MM.1S (cell line): ENCODE results near the gene SMG6.
A peak's percentile ranks its signal among the peaks of the same experiment; 100 is the strongest.

Experiments used
- DNase-seq: peaks from one replicate; pipeline ENCODE4 v3.0.0-alpha.2; 2015
- H2AFZ ChIP-seq: fragments of 300-600 bp; sonication (generic); 2 replicates; pipeline ENCODE4 v1.6.0; 2016; ENCODE audit warnings: antibody characterized with exemption, low read length
- H3F3A ChIP-seq: fragments of 300-600 bp; sonication (generic); 2 replicates; pipeline ENCODE4 v1.6.1; 2016; ENCODE audit warnings: mild to moderate bottlenecking, antibody characterized with exemption, low read length, moderate library complexity, mixed read lengths; ENCODE audit not compliant: insufficient read depth
- H3K27ac ChIP-seq: fragments of 300-600 bp; sonication (generic); 2 replicates; pipeline ENCODE4 v1.5.1; 2016; ENCODE audit warnings: mild to moderate bottlenecking, low read length
- H3K27me3 ChIP-seq: fragments of 300-600 bp; sonication (generic); replicated peaks from 2 replicates; pipeline ENCODE4 v1.6.0; 2016; ENCODE audit warnings: low read length; ENCODE audit not compliant: insufficient read depth
- H3K36me3 ChIP-seq: fragments of 300-600 bp; sonication (generic); replicated peaks from 2 replicates; pipeline ENCODE4 v1.6.1; 2016; ENCODE audit warnings: mild to moderate bottlenecking, low read length, mixed read lengths; ENCODE audit not compliant: insufficient read depth
- H3K4me1 ChIP-seq: fragments of 300-600 bp; sonication (generic); 2 replicates; pipeline ENCODE4 v1.6.1; 2016; ENCODE audit warnings: low read length, mixed read lengths
- H3K4me2 ChIP-seq: fragments of 300-600 bp; sonication (generic); 2 replicates; pipeline ENCODE4 v1.6.0; 2016; ENCODE audit warnings: low read depth, low read length
- H3K4me3 ChIP-seq: fragments of 300-600 bp; sonication (generic); 2 replicates; pipeline ENCODE4 v1.5.1; 2016; ENCODE audit warnings: low read length, mixed read lengths
- H3K79me2 ChIP-seq: fragments of 300-600 bp; sonication (generic); 2 replicates; pipeline ENCODE4 v1.6.1; 2016; ENCODE audit warnings: mixed run types, low read length, mixed read lengths
- H3K9ac ChIP-seq: fragments of 300-600 bp; sonication (generic); 2 replicates; pipeline ENCODE4 v1.6.1; 2016; ENCODE audit warnings: low read length, mixed read lengths
- H3K9me2 ChIP-seq: fragments of 300-600 bp; sonication (generic); replicated peaks from 2 replicates; pipeline ENCODE4 v1.6.1; 2016; ENCODE audit warnings: mild to moderate bottlenecking, low read length, mixed read lengths; ENCODE audit not compliant: insufficient read depth
- H3K9me3 ChIP-seq: fragments of 300-600 bp; sonication (generic); replicated peaks from 2 replicates; pipeline ENCODE4 v1.6.1; 2016; ENCODE audit warnings: mild to moderate bottlenecking, low read length, mixed read lengths; ENCODE audit not compliant: insufficient read depth
- H4K20me1 ChIP-seq: fragments of 300-600 bp; sonication (generic); 2 replicates; pipeline ENCODE4 v1.6.1; 2016; ENCODE audit warnings: mild to moderate bottlenecking, low read length, moderate library complexity, mixed read lengths; ENCODE audit not compliant: insufficient read depth
- CTCF ChIP-seq: fragments of 300-600 bp; sonication (generic); IDR thresholded peaks from 2 replicates; pipeline ENCODE4 v1.5.1; 2016; ENCODE audit warnings: antibody characterized with exemption, low read length, mixed read lengths
- EZH2 ChIP-seq: fragments of 300-600 bp; sonication (generic); optimal IDR thresholded peaks from 2 replicates; pipeline ENCODE3; 2017; ENCODE audit warnings: low read depth, mild to moderate bottlenecking, antibody characterized with exemption, low read length, mixed read lengths
- EZH2phosphoT487 ChIP-seq: fragments of 300-600 bp; sonication (generic); IDR thresholded peaks from 2 replicates; pipeline ENCODE4 v1.6.1; 2018; ENCODE audit warnings: antibody characterized with exemption, low read length

SMG6 gene

GRCh38 chr17:2023692-2024571 lies 279.7 kb downstream of the SMG6 start:
- Histone ChIP-seq H3K4me1 (no peaks in the 10 kb centered on the region), H2AFZ (no peak overlapping the region), H3K4me3 (no peak overlapping the region), H3K9ac (no peak overlapping the region), H3K27ac (no peak overlapping the region), H3K79me2 (no peaks in the 10 kb centered on the region), H3F3A (no peaks in the 10 kb centered on the region), H3K4me2 (peak overlapping the region; percentile 66; the same call in 1 of the 2 replicates), H3K27me3 (peaks cover 97% of the 10 kb centered on the region), H3K9me2 (no peaks in the 10 kb centered on the region), H3K36me3 (no peaks in the 10 kb centered on the region), H3K9me3 (no peaks in the 10 kb centered on the region), H4K20me1 (no peaks in the 10 kb centered on the region)
- TF ChIP-seq EZH2phosphoT487 (no peak), EZH2 (no peak)
- DNase-seq = no peak

GRCh38 chr17:2023256-2023655 lies 280.3 kb downstream of the SMG6 start:
- TF ChIP-seq EZH2 (no peak), EZH2phosphoT487 (no peak)
- no peak overlapping the region for H2AFZ ChIP-seq
- H3K79me2 ChIP-seq = no peaks in the 10 kb centered on the region
- no peak overlapping the region for H3K9ac ChIP-seq
- no peaks in the 10 kb centered on the region for H4K20me1 ChIP-seq
- peaks cover 97% of the 10 kb centered on the region for H3K27me3 ChIP-seq
- H3F3A ChIP-seq = no peaks in the 10 kb centered on the region
- H3K27ac ChIP-seq = no peak overlapping the region
- no peak for DNase-seq
- no peak overlapping the region for H3K4me3 ChIP-seq
- H3K9me3 ChIP-seq = no peaks in the 10 kb centered on the region
- H3K4me1 ChIP-seq = no peaks in the 10 kb centered on the region
- H3K36me3 ChIP-seq = no peaks in the 10 kb centered on the region
- no peak overlapping the region for H3K4me2 ChIP-seq
- H3K9me2 ChIP-seq = no peaks in the 10 kb centered on the region

- H4K20me1 ChIP-seq = no peaks in the 10 kb centered on the region
- no peaks in the 10 kb centered on the region for H3K9me3 ChIP-seq
- no peak overlapping the region for H2AFZ ChIP-seq
- DNase-seq = no peak
- H3K9ac ChIP-seq = no peak overlapping the region
- H3F3A ChIP-seq = no peaks in the 10 kb centered on the region
- H3K79me2 ChIP-seq = no peaks in the 10 kb centered on the region
- no peak overlapping the region for H3K4me2 ChIP-seq
- H3K9me2 ChIP-seq = no peaks in the 10 kb centered on the region
- peaks cover 97% of the 10 kb centered on the region for H3K27me3 ChIP-seq
- TF ChIP-seq EZH2 (no peak), CTCF (no peak), EZH2phosphoT487 (no peak)
- no peaks in the 10 kb centered on the region for H3K36me3 ChIP-seq
- no peak overlapping the region for H3K4me3 ChIP-seq
- H3K4me1 ChIP-seq = peaks cover 5% of the 10 kb centered on the region
- no peak overlapping the region for H3K27ac ChIP-seq
Observed at GRCh38 chr17:2022647-2023240, 280.8 kb downstream of the SMG6 start.

GRCh38 chr17:2020721-2021120 lies 282.9 kb downstream of the SMG6 start:
- Histone ChIP-seq H3K9me2 (no peaks in the 10 kb centered on the region), H3F3A (no peaks in the 10 kb centered on the region; the same call in 1 of the 2 replicates), H4K20me1 (no peaks in the 10 kb centered on the region), H2AFZ (no peak overlapping the region), H3K4me1 (peaks cover 15% of the 10 kb centered on the region), H3K4me3 (no peak overlapping the region), H3K79me2 (no peaks in the 10 kb centered on the region), H3K27ac (no peak overlapping the region), H3K36me3 (no peaks in the 10 kb centered on the region), H3K9me3 (no peaks in the 10 kb centered on the region), H3K27me3 (peaks cover 91% of the 10 kb centered on the region), H3K4me2 (no peak overlapping the region), H3K9ac (no peak overlapping the region)
- TF ChIP-seq EZH2 (no peak), EZH2phosphoT487 (no peak), CTCF (no peak)
- no peak for DNase-seq
